ENCODE results near the gene TNFSF9. TPM values are rescaled to one million over a fixed set of nuclear protein-coding genes. Genes with fewer than 3 reads are reported as not detected.
"Not testable (repeated sequence)": the region's sequence is repeated elsewhere in the genome, so short reads cannot be mapped to it uniquely, and the experiment has no call there.

The TNFSF9 gene
- total and polyA plus RNA-seq, 4 experiments from 2014 or later, result 0.29 to 3.3 (median 0.81) TPM

- H3K27ac Mint-ChIP-seq; CTCF ChIA-PET (ENCODE audit: partially characterized antibody); H3K36me3 ChIP-seq (ENCODE audit: insufficient read depth, low read length); H3K9me3 ChIP-seq (ENCODE audit: control insufficient read depth in 1 of 2, low read length in 2 of 2); H3K4me3 Mint-ChIP-seq; H3K27me3 ChIP-seq (ENCODE audit: insufficient read depth, low read length); DNase-seq; intact Hi-C loops (cut with micrococcal nuclease); H3K36me3 Mint-ChIP-seq; H3K9me3 Mint-ChIP-seq; H3K4me3 ChIP-seq (ENCODE audit: low read length in 2 of 2); H3K27ac ChIP-seq (ENCODE audit: low read depth, low read length): not testable (repeated sequence)
- Mint-ChIP-seq H3K4me1 (peaks cover 6 to 18% (median 13%) of the 10 kb centered on the region in 4 donors), H3K27me3 (peaks cover 10 to 11% of the 10 kb centered on the region in 2 donors)
- peaks cover 15% of the 10 kb centered on the region for H3K4me1 ChIP-seq (ENCODE audit: insufficient read depth, low read length)
- POLR2A ChIA-PET (ENCODE audit: partially characterized antibody), result interaction anchor here (0.6 kb wide), 1 partner anchor 74 kb away, joined by 3 read pairs; no protein-coding TSS in a partner anchor
Observed at GRCh38 chr19:6582515-6583484, 52.0 kb downstream of the TNFSF9 start.

Other genes starting within 250 kb of the TNFSF9 start
- gene ACER1, start 197.4 kb upstream of the TNFSF9 start, total RNA-seq, result 1 to 10 TPM in 1 of 2 experiments, under 1 TPM in 1; 0.67 to 1.3 TPM
- gene ACER1, start 197.4 kb upstream of the TNFSF9 start, polyA plus RNA-seq, result 1 to 10 TPM in 1 of 2 donors, under 1 TPM in 1; 0.90 to 1.1 TPM
- gene CLPP, start 169.5 kb upstream of the TNFSF9 start, total RNA-seq, result 10 to 100 TPM; 70.8 to 71.3 TPM
- gene CLPP, start 169.5 kb upstream of the TNFSF9 start, polyA plus RNA-seq, result 100 to 1,000 TPM; 160 to 212 TPM
- 10 to 100 TPM; 67.4 to 73.4 TPM for gene ALKBH7, start 158.2 kb upstream of the TNFSF9 start, total RNA-seq
- 10 to 100 TPM; 72.3 to 88.1 TPM for gene ALKBH7, start 158.2 kb upstream of the TNFSF9 start, polyA plus RNA-seq
- gene PSPN, start 155.1 kb upstream of the TNFSF9 start, total RNA-seq, result 1 to 10 TPM; 4.6 to 5.2 TPM
- gene PSPN, start 155.1 kb upstream of the TNFSF9 start, polyA plus RNA-seq, result under 1 TPM; 0.38 to 0.61 TPM
- 10 to 100 TPM; 56.3 to 57.7 TPM for gene GTF2F1, start 137.9 kb upstream of the TNFSF9 start, total RNA-seq
- gene GTF2F1, start 137.9 kb upstream of the TNFSF9 start, polyA plus RNA-seq, result 10 to 100 TPM in 1 of 2 donors, 1 to 10 TPM in 1; 6.6 to 27.5 TPM
- gene KHSRP, start 106.2 kb upstream of the TNFSF9 start, total RNA-seq, result 100 to 1,000 TPM; 168 to 169 TPM
- gene KHSRP, start 106.2 kb upstream of the TNFSF9 start, polyA plus RNA-seq, result 10 to 100 TPM in 1 of 2 donors, 1 to 10 TPM in 1; 4.3 to 25.3 TPM
- not detected for gene SLC25A41, start 97.3 kb upstream of the TNFSF9 start, total RNA-seq
- not detected for gene SLC25A41, start 97.3 kb upstream of the TNFSF9 start, polyA plus RNA-seq
- gene SLC25A23, start 71.2 kb upstream of the TNFSF9 start, total RNA-seq, result 10 to 100 TPM; 24.9 to 25.5 TPM
- 10 to 100 TPM in 1 of 2 donors, 1 to 10 TPM in 1; 8.2 to 24.3 TPM for gene SLC25A23, start 71.2 kb upstream of the TNFSF9 start, polyA plus RNA-seq
- 1 to 10 TPM; 4.2 to 5.1 TPM for gene CRB3, start 66.8 kb upstream of the TNFSF9 start, total RNA-seq
- 10 to 100 TPM in 1 of 2 donors, 1 to 10 TPM in 1; 4.3 to 10.3 TPM for gene CRB3, start 66.8 kb upstream of the TNFSF9 start, polyA plus RNA-seq
- 100 to 1,000 TPM; 105 to 113 TPM for gene DENND1C, start 49.2 kb upstream of the TNFSF9 start, total RNA-seq
- 10 to 100 TPM; 39.6 to 77.8 TPM for gene DENND1C, start 49.2 kb upstream of the TNFSF9 start, polyA plus RNA-seq
- gene TUBB4A, start 28.7 kb upstream of the TNFSF9 start, total RNA-seq, result 1 to 10 TPM; 3.9 to 4.7 TPM
- gene TUBB4A, start 28.7 kb upstream of the TNFSF9 start, polyA plus RNA-seq, result 1 to 10 TPM; 1.5 to 1.9 TPM
- 1 to 10 TPM; 1.9 to 3.0 TPM for gene CD70, start 60.1 kb downstream of the TNFSF9 start, total RNA-seq
- gene CD70, start 60.1 kb downstream of the TNFSF9 start, polyA plus RNA-seq, result 1 to 10 TPM; 1.8 to 1.9 TPM
- gene TNFSF14, start 139.1 kb downstream of the TNFSF9 start, total RNA-seq, result 10 to 100 TPM; 12.5 to 14.0 TPM
- 10 to 100 TPM in 1 of 2 donors, 1 to 10 TPM in 1; 3.1 to 18.9 TPM for gene TNFSF14, start 139.1 kb downstream of the TNFSF9 start, polyA plus RNA-seq
- gene C3, start 189.6 kb downstream of the TNFSF9 start, total RNA-seq, result 1 to 10 TPM; 1.5 to 2.2 TPM
- not detected for gene C3, start 189.6 kb downstream of the TNFSF9 start, polyA plus RNA-seq
- gene GPR108, start 206.6 kb downstream of the TNFSF9 start, total RNA-seq, result 10 to 100 TPM; 75.6 to 85.3 TPM
- gene GPR108, start 206.6 kb downstream of the TNFSF9 start, polyA plus RNA-seq, result 100 to 1,000 TPM in 1 of 2 donors, 10 to 100 TPM in 1; 99.2 to 183 TPM
- gene TRIP10, start 208.7 kb downstream of the TNFSF9 start, total RNA-seq, result 1 to 10 TPM; 6.1 to 6.5 TPM
- 1 to 10 TPM; 1.1 to 2.0 TPM for gene TRIP10, start 208.7 kb downstream of the TNFSF9 start, polyA plus RNA-seq
- 10 to 100 TPM; 59.3 to 64.3 TPM for gene SH2D3A, start 236.4 kb downstream of the TNFSF9 start, total RNA-seq
- 10 to 100 TPM; 26.9 to 37.9 TPM for gene SH2D3A, start 236.4 kb downstream of the TNFSF9 start, polyA plus RNA-seq
- 10 to 100 TPM; 82.5 to 87.6 TPM for gene VAV1, start 241.7 kb downstream of the TNFSF9 start, total RNA-seq
- gene VAV1, start 241.7 kb downstream of the TNFSF9 start, polyA plus RNA-seq, result 10 to 100 TPM; 16.0 to 23.9 TPM

All from CD4-positive, alpha-beta memory T cell (primary cell).